Fibroblast of skin of back (primary cell): ENCODE data around the gene CHODL. TPM values are rescaled to one million over a fixed set of nuclear protein-coding genes. Genes with fewer than 3 reads are reported as not detected.

Experiments
- DNase-seq: peaks from one replicate; pipeline ENCODE4 v3.0.0-alpha.2; 2013
- polyA plus RNA-seq, 2 experiments: library from polyadenylated mRNA; unstranded; fragments of 120-200 nt; gene quantifications; one replicate each; pipeline ENCODE4 v1.2.1, GENCODE V29; 2013; ENCODE audit not compliant: insufficient read length in 2 of 2

CHODL gene
- 0.28 TPM for polyA plus RNA-seq (2013, experiment 1 of 2; ENCODE audit: insufficient read length)
- polyA plus RNA-seq (2013, experiment 2 of 2; ENCODE audit: insufficient read length) = 0.31 TPM

- no peak for DNase-seq
Observed at GRCh38 chr21:18244671-18245463, at the start of gene CHODL. Gene CHODL (plus strand): TSS chr21:18244833. CDS start chr21:18245224, 391 bp downstream.

- DNase-seq = no peak
Observed at GRCh38 chr21:18204931-18205330, 39.7 kb upstream of the CHODL start.

- no peak for DNase-seq
Observed at GRCh38 chr21:18218331-18218730, 26.3 kb upstream of the CHODL start.

- DNase-seq = no peak
Observed at GRCh38 chr21:18220498-18220897, 24.1 kb upstream of the CHODL start.

- no peak for DNase-seq
Observed at GRCh38 chr21:18222346-18222745, 22.3 kb upstream of the CHODL start.

- DNase-seq = no peak
Observed at GRCh38 chr21:18228060-18228739, 16.4 kb upstream of the CHODL start.

- no peak for DNase-seq
Observed at GRCh38 chr21:18235545-18235944, 9.1 kb upstream of the CHODL start.

- no peak for DNase-seq
Observed at GRCh38 chr21:18245464-18245967, 883 bp downstream of the CHODL start.

GRCh38 chr21:18248171-18248570 is 3.5 kb downstream of the CHODL start:
- no peak for DNase-seq

GRCh38 chr21:18249672-18250071 is 5.0 kb downstream of the CHODL start:
- no peak for DNase-seq

GRCh38 chr21:18251065-18251464 is 6.4 kb downstream of the CHODL start:
- no peak for DNase-seq

GRCh38 chr21:18252256-18252655 is 7.6 kb downstream of the CHODL start:
- no peak for DNase-seq

- DNase-seq = no peak
Observed at GRCh38 chr21:18252680-18253079, 8.0 kb downstream of the CHODL start.

GRCh38 chr21:18253221-18253620 is 8.6 kb downstream of the CHODL start:
- peak; percentile 20 for DNase-seq

- DNase-seq = no peak
Observed at GRCh38 chr21:18253799-18254198, 9.2 kb downstream of the CHODL start.

- no peak for DNase-seq
Observed at GRCh38 chr21:18265944-18266343, 21.3 kb downstream of the CHODL start.

- DNase-seq = no peak
Observed at GRCh38 chr21:18267496-18267895, 22.9 kb downstream of the CHODL start.

GRCh38 chr21:18268906-18269305 is 24.3 kb downstream of the CHODL start:
- no peak for DNase-seq

- no peak for DNase-seq
Observed at GRCh38 chr21:18269856-18270255, 25.2 kb downstream of the CHODL start.

GRCh38 chr21:18273400-18273799 is 28.8 kb downstream of the CHODL start:
- DNase-seq = no peak

- no peak for DNase-seq
Observed at GRCh38 chr21:18274370-18274769, 29.7 kb downstream of the CHODL start.

- no peak for DNase-seq
Observed at GRCh38 chr21:18275781-18276180, 31.1 kb downstream of the CHODL start.

GRCh38 chr21:18285379-18285778 is 40.7 kb downstream of the CHODL start:
- no peak for DNase-seq

GRCh38 chr21:18289876-18290275 is 45.2 kb downstream of the CHODL start:
- no peak for DNase-seq
